ENCODE data around the gene FN1.

DNA sequence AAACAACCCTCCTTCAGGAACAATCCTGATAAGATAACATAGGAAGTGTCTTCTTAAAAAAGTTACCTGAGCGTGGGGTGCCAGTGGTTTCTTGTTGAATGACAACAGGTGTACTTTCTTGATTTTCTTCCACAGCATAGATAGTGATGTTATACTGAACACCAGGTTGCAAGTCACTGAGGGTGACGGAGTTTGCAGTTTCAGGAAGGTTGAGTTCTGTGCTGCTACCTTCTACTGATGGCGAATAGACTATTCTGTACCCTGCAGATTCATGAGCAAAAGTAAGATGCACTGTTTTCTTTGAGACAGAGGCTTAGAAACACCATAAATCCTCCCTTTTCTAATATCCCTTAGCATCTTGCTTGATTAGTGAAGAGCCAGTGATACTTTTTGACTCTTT, 28.8 kb downstream of the FN1 start:
- TF ChIP-seq POLR2A (IDR thresholded peaks at IDR 0.05) = no peak
- TF ChIP-seq, protein P1, sequence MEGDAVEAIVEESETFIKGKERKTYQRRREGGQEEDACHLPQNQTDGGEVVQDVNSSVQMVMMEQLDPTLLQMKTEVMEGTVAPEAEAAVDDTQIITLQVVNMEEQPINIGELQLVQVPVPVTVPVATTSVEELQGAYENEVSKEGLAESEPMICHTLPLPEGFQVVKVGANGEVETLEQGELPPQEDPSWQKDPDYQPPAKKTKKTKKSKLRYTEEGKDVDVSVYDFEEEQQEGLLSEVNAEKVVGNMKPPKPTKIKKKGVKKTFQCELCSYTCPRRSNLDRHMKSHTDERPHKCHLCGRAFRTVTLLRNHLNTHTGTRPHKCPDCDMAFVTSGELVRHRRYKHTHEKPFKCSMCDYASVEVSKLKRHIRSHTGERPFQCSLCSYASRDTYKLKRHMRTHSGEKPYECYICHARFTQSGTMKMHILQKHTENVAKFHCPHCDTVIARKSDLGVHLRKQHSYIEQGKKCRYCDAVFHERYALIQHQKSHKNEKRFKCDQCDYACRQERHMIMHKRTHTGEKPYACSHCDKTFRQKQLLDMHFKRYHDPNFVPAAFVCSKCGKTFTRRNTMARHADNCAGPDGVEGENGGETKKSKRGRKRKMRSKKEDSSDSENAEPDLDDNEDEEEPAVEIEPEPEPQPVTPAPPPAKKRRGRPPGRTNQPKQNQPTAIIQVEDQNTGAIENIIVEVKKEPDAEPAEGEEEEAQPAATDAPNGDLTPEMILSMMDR (IDR thresholded peaks at IDR 0.05) = no peak

Data from body of pancreas (tissue), 4 donors.